Activated B cell treated with CpG ODN at 0.5 μM for 24 hours (primary cell): ENCODE results near the gene ILKAP. TPM values are rescaled to one million over a fixed set of nuclear protein-coding genes. Genes with fewer than 3 reads are reported as not detected.
"Not testable (repeated sequence)": the region's sequence is repeated elsewhere in the genome, so short reads cannot be mapped to it uniquely, and the experiment has no call there.

Experiments
- ATAC-seq: fragments of 200-7000 bp; cut with Tn5 transposase; one replicate; pipeline ENCODE4 v1.10.0; 2021; ENCODE audit warnings: low read depth, mild to moderate bottlenecking, moderate library complexity
- CTCF ChIA-PET: fragments of 350-600 bp; sonication (Branson Sonifier 250); formaldehyde crosslinking; loops from one replicate; lab custom pipeline; 2021; ENCODE audit warnings: antibody characterized with exemption; lab: Charles Lee
- POLR2A ChIA-PET: fragments of 350-600 bp; sonication (Branson Sonifier 250); formaldehyde crosslinking; loops from one replicate; lab custom pipeline; 2021; ENCODE audit warnings: antibody characterized with exemption; lab: Charles Lee
- DNase-seq: peaks from one replicate; pipeline ENCODE4 v3.0.0; 2022
- H3K27ac Mint-ChIP-seq: one replicate; pipeline ENCODE4 v1.8.0; 2020; ENCODE audit warnings: mixed read lengths
- H3K27me3 Mint-ChIP-seq: one replicate; pipeline ENCODE4 v1.8.0; 2021; ENCODE audit warnings: mixed read lengths
- H3K36me3 Mint-ChIP-seq: one replicate; pipeline ENCODE4 v1.8.0; 2021; ENCODE audit warnings: low read depth, mixed read lengths
- H3K4me1 Mint-ChIP-seq: one replicate; pipeline ENCODE4 v1.8.0; 2021; ENCODE audit warnings: mixed read lengths
- H3K4me3 Mint-ChIP-seq: one replicate; pipeline ENCODE4 v1.8.0; 2020; ENCODE audit warnings: mild to moderate bottlenecking, mixed read lengths
- H3K9me3 Mint-ChIP-seq: one replicate; pipeline ENCODE4 v1.8.0; 2020; ENCODE audit warnings: mixed read lengths
- intact Hi-C: fragments of 100-400 bp; cut with micrococcal nuclease; formaldehyde crosslinking; loops from one replicate; pipeline ENCODE4 v1.15.1; 2024
- total RNA-seq: library from RNA; stranded (reverse); gene quantifications from 2 replicates; pipeline ENCODE4 v1.2.3, GENCODE V29; 2022
- TF ChIP-seq, protein P1 (sequence below): fragments of 200-600 bp; IDR thresholded peaks from one replicate; pipeline ENCODE4 v1.8.0; 2022; ENCODE audit warnings: antibody characterized with exemption, mild to moderate bottlenecking

The ILKAP gene
- total RNA-seq, 1 donor from 2014 or later = 77.3 TPM

DNA sequence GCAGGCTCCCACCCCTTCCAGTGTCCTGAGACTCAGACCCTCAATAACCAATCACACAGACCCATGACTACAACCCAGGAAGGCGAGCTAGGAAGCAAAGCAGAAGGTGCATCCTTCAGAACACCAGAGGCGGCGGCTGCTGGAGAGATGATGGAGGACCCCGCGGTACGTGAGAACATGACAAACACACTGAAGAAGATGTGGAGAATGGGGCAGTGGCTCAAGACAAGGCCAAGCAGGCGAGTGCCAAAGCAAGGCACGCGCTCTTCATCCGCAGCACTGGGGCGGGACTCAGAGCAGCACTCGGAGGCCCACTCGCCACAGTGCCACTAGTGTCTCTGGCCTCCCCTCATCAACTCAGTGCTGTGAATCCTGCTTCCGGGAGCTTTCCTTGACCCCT, 31.1 kb downstream of the ILKAP start:
- TF ChIP-seq, protein P1, sequence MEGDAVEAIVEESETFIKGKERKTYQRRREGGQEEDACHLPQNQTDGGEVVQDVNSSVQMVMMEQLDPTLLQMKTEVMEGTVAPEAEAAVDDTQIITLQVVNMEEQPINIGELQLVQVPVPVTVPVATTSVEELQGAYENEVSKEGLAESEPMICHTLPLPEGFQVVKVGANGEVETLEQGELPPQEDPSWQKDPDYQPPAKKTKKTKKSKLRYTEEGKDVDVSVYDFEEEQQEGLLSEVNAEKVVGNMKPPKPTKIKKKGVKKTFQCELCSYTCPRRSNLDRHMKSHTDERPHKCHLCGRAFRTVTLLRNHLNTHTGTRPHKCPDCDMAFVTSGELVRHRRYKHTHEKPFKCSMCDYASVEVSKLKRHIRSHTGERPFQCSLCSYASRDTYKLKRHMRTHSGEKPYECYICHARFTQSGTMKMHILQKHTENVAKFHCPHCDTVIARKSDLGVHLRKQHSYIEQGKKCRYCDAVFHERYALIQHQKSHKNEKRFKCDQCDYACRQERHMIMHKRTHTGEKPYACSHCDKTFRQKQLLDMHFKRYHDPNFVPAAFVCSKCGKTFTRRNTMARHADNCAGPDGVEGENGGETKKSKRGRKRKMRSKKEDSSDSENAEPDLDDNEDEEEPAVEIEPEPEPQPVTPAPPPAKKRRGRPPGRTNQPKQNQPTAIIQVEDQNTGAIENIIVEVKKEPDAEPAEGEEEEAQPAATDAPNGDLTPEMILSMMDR = no peak
- H3K4me1 Mint-ChIP-seq = no peaks in the 10 kb centered on the region
- no peak overlapping the region for H3K4me3 Mint-ChIP-seq
- no peak for DNase-seq
- no peak overlapping the region for H3K27ac Mint-ChIP-seq
- H3K36me3 Mint-ChIP-seq = peaks cover 82% of the 10 kb centered on the region
- ChIA-PET CTCF (no interaction called here), POLR2A (no interaction called here)
- intact Hi-C loops = no loop called here
- ATAC-seq = no peak
- no peaks in the 10 kb centered on the region for H3K27me3 Mint-ChIP-seq
- H3K9me3 Mint-ChIP-seq = no peaks in the 10 kb centered on the region

DNA sequence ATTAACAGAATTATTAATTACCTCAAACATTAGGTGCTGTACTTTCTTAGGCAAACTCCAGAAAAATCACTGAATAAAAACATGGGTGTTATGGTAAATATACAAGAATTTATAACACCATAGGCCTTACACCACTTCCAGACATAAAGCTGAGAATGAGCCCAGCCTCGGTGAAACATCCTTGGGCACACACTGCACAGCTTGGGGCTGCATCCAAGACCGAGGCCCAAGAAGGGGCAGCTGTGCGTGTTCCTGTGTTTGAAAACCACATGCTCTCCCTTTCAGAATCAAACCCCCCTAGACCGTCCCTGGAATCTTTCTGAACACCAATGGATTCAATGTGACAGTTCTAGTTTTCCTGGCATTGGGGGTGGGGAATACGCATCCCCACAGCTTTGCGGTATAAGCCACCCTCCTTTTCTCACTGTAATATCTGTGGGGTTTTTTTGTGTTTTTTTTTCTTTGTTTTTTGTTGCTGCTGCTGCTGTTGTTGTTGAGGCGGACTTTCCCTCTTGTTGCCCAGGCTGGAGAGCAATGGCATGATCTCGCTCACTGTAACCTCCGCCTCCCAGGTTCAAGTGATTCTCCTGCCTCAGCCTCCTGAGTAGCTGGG, 31.8 kb downstream of the ILKAP start:
- TF ChIP-seq, protein P1 = no peak
- Mint-ChIP-seq H3K4me1 (no peaks in the 10 kb centered on the region), H3K36me3 (peaks cover 75% of the 10 kb centered on the region), H3K27ac (no peak overlapping the region), H3K27me3 (no peaks in the 10 kb centered on the region), H3K9me3 (no peaks in the 10 kb centered on the region), H3K4me3 (no peak overlapping the region)
- ChIA-PET CTCF (no interaction called here), POLR2A (interaction anchor here (0.6 kb wide), 1 partner anchor 20 kb away, joined by 3 read pairs; no protein-coding TSS in a partner anchor)
- intact Hi-C loops = no loop called here
- ATAC-seq (no peak), DNase-seq (no peak)

DNA sequence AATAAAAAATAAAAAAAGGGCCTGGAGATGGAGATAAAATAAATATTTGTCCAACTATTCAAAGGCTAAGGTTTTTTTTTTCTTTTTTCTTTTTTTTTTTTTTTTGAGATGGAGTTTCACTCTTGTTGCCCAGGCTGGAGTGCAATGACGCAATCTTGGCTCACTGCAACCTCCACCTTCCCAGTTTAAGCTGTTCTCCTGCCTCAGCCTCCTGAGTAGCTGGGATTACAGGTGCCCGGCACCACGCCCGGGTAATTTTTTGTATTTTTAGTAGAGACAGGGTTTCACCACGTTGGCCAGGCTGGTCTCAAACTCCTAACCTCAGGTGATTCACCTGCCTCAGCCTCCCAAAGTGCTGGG, 32.4 kb downstream of the ILKAP start:
- H3K27ac Mint-ChIP-seq, ATAC-seq, DNase-seq, intact Hi-C loops, H3K9me3 Mint-ChIP-seq, H3K4me3 Mint-ChIP-seq, H3K4me1 Mint-ChIP-seq, H3K27me3 Mint-ChIP-seq, CTCF ChIA-PET: not testable (repeated sequence)
- H3K36me3 Mint-ChIP-seq = peaks cover 70% of the 10 kb centered on the region
- POLR2A ChIA-PET = interaction anchor here (0.6 kb wide), 1 partner anchor 21 kb away, joined by 3 read pairs; no protein-coding TSS in a partner anchor

DNA sequence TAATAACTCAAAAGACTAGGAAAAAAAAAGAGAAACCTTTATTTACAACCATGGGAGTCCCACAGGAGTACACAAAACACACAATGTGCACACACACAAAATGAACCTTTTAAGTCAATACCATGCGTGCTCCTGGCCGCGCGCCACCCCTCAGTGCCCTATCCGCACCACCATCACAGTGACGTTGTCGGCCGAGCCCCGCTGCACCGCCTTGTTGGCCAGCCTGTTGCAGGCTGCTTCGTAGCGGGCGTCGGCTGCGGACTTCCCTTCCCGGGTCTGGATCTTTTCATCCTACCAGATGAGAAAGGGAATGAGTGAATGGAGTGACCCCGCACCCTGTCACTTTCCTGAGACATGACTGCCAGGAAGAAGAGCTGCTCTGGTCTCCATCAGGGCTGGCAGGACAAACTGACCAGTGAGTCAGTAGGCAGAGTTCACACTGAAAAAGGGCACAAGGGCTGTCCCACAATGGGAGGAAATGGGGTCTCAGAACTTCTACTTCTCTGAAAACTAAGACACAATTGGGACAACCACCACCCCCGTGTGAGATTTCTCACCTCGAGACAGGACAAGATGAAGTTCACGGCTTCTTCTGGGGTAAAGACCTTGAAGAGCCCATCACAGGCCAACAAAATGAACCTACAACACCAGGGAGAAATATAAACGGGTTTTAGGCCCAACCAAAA, 33.0 kb downstream of the ILKAP start:
- no peak for DNase-seq
- Mint-ChIP-seq H3K9me3 (no peaks in the 10 kb centered on the region), H3K36me3 (peaks cover 66% of the 10 kb centered on the region), H3K27me3 (peaks cover under 1% of the 10 kb centered on the region), H3K4me1 (no peaks in the 10 kb centered on the region), H3K4me3 (no peak overlapping the region), H3K27ac (no peak overlapping the region)
- ChIA-PET CTCF (no interaction called here), POLR2A (no interaction called here)
- TF ChIP-seq, protein P1 = no peak
- intact Hi-C loops = no loop called here
- ATAC-seq = no peak

DNA sequence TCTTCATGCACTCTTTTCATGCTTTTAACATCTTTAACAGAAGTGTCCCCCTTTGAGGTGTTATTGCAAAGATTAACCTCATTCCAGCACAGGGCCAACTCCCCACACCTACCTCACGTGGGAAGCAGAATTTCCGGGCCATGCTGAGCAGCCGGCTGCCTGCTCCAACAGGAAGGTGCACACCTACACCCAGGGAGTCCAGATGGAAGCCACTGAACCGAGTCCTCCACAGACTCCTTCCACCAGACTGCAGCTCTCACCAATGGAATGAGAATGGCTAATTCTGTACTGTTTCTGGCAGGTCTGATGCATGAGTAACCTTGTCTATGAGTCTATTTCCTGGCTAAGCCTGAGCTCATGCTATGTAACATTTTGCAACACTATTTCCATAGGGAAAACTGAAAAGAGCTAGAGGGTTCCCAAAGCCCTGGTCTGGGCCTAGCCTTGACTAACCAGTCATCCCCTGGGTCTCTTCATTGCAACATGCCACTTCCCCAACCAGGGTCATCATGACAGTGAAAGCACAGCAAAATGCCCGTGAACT, 33.7 kb downstream of the ILKAP start:
- Mint-ChIP-seq H3K4me1 (no peaks in the 10 kb centered on the region), H3K36me3 (peaks cover 59% of the 10 kb centered on the region), H3K9me3 (no peaks in the 10 kb centered on the region), H3K27me3 (peaks cover 8% of the 10 kb centered on the region), H3K27ac (no peak overlapping the region), H3K4me3 (no peak overlapping the region)
- ATAC-seq (no peak), DNase-seq (no peak)
- CTCF ChIA-PET = no interaction called here
- TF ChIP-seq, protein P1 = no peak
- intact Hi-C loops = no loop called here
- POLR2A ChIA-PET = no interaction called here
